Measurements from ENCODE around the gene ANK3. TPM values are rescaled to one million over a fixed set of nuclear protein-coding genes. Genes with fewer than 3 reads are reported as not detected.

ANK3 gene
- polyA plus RNA-seq, 1 donor from 2014 or later = 114 TPM

DNA sequence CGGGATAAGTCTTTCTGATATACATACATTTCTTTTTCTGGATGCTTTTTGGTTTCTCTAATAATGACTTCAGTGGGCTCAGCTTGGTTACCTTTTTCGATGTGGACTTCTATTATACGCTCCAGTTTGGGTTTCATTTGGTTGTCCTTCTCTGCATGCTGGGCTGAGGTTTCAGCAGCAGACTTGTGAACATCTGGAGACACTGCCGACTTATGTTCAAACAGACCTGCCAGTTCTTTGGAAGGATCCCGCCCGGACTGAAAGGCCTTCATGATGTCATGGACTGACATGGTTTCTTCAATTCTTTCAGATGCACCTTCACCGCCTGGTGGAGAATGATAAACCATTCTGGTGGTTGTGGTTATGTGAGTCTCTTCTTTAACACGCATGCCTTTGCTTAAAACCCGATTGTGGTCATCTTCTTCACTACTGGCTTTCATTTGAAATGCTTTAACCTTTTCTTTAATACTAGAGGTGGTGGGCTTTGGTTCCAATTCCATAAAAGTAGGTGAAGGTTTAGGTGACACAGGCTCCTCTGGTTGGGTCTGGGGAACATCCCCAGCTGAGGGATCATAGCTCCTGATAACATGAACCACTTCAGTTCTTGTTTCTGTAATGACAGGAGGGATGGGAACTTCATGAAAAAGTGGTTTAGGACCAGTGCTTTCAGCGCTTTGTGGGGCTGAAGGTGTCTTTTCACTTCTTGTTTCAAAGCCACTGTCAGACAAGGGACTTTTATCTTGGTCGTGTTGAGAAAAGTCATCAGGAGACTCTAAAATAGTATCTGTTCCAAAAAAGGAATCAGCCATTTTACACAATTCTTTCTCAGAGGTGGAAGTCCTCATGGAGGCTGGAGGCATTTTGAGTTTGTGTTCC lies 315.7 kb downstream of the ANK3 start:
- Histone ChIP-seq H3K36me3 (ENCODE audit: insufficient read depth, low read length) (peaks cover 32% of the 10 kb centered on the region), H3K27me3 (ENCODE audit: insufficient read depth, low read depth, low read length) (no peaks in the 10 kb centered on the region), H3K4me3 (ENCODE audit: low read length) (no peak overlapping the region), H3K79me2 (replicated peaks; ENCODE audit: insufficient read depth, low read length) (no peaks in the 10 kb centered on the region), H3K9me2 (ENCODE audit: insufficient read depth, low read length) (no peaks in the 10 kb centered on the region), H3K9ac (ENCODE audit: low read length) (no peak overlapping the region), H3K27ac (ENCODE audit: low read length) (no peak overlapping the region), H2AFZ (ENCODE audit: low read depth, low read length) (no peak overlapping the region), H3K4me2 (ENCODE audit: low read length) (no peak overlapping the region), H4K20me1 (ENCODE audit: insufficient read depth) (no peaks in the 10 kb centered on the region), H3K9me3 (ENCODE audit: low read length) (no peaks in the 10 kb centered on the region), H3F3A (ENCODE audit: insufficient read depth, low read length, poor library complexity, severe bottlenecking) (no peaks in the 10 kb centered on the region)
- TF ChIP-seq SMC3 (conservative IDR thresholded peaks at IDR 0.05; ENCODE audit: poor library complexity) (no peak), POLR2AphosphoS5 (IDR thresholded peaks at IDR 0.05) (no peak), RAD21 (conservative IDR thresholded peaks at IDR 0.05) (no peak), EZH2 (IDR thresholded peaks at IDR 0.05; ENCODE audit: borderline replicate concordance, insufficient read depth, low read length, poor library complexity, severe bottlenecking) (no peak), MXI1 (conservative IDR thresholded peaks at IDR 0.05; ENCODE audit: poor library complexity, severe bottlenecking) (no peak), EP300 (conservative IDR thresholded peaks at IDR 0.05; ENCODE audit: poor library complexity, severe bottlenecking) (no peak)
- TF ChIP-seq, protein P1, sequence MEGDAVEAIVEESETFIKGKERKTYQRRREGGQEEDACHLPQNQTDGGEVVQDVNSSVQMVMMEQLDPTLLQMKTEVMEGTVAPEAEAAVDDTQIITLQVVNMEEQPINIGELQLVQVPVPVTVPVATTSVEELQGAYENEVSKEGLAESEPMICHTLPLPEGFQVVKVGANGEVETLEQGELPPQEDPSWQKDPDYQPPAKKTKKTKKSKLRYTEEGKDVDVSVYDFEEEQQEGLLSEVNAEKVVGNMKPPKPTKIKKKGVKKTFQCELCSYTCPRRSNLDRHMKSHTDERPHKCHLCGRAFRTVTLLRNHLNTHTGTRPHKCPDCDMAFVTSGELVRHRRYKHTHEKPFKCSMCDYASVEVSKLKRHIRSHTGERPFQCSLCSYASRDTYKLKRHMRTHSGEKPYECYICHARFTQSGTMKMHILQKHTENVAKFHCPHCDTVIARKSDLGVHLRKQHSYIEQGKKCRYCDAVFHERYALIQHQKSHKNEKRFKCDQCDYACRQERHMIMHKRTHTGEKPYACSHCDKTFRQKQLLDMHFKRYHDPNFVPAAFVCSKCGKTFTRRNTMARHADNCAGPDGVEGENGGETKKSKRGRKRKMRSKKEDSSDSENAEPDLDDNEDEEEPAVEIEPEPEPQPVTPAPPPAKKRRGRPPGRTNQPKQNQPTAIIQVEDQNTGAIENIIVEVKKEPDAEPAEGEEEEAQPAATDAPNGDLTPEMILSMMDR (IDR thresholded peaks at IDR 0.05; ENCODE audit: poor library complexity, severe bottlenecking) = no peak
- TF ChIP-seq, protein P2, sequence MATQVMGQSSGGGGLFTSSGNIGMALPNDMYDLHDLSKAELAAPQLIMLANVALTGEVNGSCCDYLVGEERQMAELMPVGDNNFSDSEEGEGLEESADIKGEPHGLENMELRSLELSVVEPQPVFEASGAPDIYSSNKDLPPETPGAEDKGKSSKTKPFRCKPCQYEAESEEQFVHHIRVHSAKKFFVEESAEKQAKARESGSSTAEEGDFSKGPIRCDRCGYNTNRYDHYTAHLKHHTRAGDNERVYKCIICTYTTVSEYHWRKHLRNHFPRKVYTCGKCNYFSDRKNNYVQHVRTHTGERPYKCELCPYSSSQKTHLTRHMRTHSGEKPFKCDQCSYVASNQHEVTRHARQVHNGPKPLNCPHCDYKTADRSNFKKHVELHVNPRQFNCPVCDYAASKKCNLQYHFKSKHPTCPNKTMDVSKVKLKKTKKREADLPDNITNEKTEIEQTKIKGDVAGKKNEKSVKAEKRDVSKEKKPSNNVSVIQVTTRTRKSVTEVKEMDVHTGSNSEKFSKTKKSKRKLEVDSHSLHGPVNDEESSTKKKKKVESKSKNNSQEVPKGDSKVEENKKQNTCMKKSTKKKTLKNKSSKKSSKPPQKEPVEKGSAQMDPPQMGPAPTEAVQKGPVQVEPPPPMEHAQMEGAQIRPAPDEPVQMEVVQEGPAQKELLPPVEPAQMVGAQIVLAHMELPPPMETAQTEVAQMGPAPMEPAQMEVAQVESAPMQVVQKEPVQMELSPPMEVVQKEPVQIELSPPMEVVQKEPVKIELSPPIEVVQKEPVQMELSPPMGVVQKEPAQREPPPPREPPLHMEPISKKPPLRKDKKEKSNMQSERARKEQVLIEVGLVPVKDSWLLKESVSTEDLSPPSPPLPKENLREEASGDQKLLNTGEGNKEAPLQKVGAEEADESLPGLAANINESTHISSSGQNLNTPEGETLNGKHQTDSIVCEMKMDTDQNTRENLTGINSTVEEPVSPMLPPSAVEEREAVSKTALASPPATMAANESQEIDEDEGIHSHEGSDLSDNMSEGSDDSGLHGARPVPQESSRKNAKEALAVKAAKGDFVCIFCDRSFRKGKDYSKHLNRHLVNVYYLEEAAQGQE (IDR thresholded peaks at IDR 0.05; ENCODE audit: borderline replicate concordance) = no peak

DNA sequence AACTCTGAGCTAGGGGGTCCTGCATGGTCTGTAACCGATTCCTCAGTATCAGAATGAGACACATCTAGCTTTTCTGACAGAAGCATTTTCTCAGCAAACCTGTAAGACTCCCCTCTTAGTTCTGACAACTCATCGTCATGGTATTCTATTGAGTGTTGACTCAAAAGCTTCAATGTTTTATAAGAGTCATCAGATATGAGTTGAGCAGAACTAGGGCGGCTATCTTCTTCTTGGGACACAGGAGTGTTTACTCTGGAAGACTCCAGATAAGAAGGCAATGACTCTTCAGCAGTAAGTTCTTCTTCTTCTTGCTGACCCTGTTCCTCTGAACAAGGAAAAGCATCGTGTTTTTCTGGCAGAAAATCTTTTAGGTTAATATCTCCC lies 316.3 kb downstream of the ANK3 start:
- no peak overlapping the region for H3K4me2 ChIP-seq (ENCODE audit: low read length)
- H3K9ac ChIP-seq (ENCODE audit: low read length) = no peak overlapping the region
- no peaks in the 10 kb centered on the region for H3K9me3 ChIP-seq (ENCODE audit: low read length)
- H3K4me3 ChIP-seq (ENCODE audit: low read length) = no peak overlapping the region
- no peak overlapping the region for H3K27ac ChIP-seq (ENCODE audit: low read length)
- H3K79me2 ChIP-seq (replicated peaks; ENCODE audit: insufficient read depth, low read length) = no peaks in the 10 kb centered on the region
- H2AFZ ChIP-seq (ENCODE audit: low read depth, low read length) = no peak overlapping the region
- no peaks in the 10 kb centered on the region for H4K20me1 ChIP-seq (ENCODE audit: insufficient read depth)
- H3F3A ChIP-seq (ENCODE audit: insufficient read depth, low read length, poor library complexity, severe bottlenecking) = no peaks in the 10 kb centered on the region
- no peaks in the 10 kb centered on the region for H3K27me3 ChIP-seq (ENCODE audit: insufficient read depth, low read depth, low read length)
- H3K36me3 ChIP-seq (ENCODE audit: insufficient read depth, low read length) = peaks cover 31% of the 10 kb centered on the region
- TF ChIP-seq EZH2 (IDR thresholded peaks at IDR 0.05; ENCODE audit: borderline replicate concordance, insufficient read depth, low read length, poor library complexity, severe bottlenecking) (no peak), TAF1 (IDR thresholded peaks at IDR 0.05; ENCODE audit: low read depth) (no peak), SMC3 (conservative IDR thresholded peaks at IDR 0.05; ENCODE audit: poor library complexity) (no peak), EP300 (conservative IDR thresholded peaks at IDR 0.05; ENCODE audit: poor library complexity, severe bottlenecking) (no peak)
- TF ChIP-seq, protein P1 (IDR thresholded peaks at IDR 0.05; ENCODE audit: poor library complexity, severe bottlenecking) = no peak
- no peaks in the 10 kb centered on the region for H3K9me2 ChIP-seq (ENCODE audit: insufficient read depth, low read length)
